GM19023 (cell line): ENCODE results near the gene L3MBTL3.
"Not testable (repeated sequence)": the region's sequence is repeated elsewhere in the genome, so short reads cannot be mapped to it uniquely, and the experiment has no call there.

Source experiments
- ATAC-seq: cut with Tn5 transposase; IDR thresholded peaks from one replicate; pipeline ENCODE4 v1.9.1; 2021; ENCODE audit warnings: mild to moderate bottlenecking, moderate library complexity; ENCODE audit not compliant: unreplicated experiment

L3MBTL3 gene

DNA sequence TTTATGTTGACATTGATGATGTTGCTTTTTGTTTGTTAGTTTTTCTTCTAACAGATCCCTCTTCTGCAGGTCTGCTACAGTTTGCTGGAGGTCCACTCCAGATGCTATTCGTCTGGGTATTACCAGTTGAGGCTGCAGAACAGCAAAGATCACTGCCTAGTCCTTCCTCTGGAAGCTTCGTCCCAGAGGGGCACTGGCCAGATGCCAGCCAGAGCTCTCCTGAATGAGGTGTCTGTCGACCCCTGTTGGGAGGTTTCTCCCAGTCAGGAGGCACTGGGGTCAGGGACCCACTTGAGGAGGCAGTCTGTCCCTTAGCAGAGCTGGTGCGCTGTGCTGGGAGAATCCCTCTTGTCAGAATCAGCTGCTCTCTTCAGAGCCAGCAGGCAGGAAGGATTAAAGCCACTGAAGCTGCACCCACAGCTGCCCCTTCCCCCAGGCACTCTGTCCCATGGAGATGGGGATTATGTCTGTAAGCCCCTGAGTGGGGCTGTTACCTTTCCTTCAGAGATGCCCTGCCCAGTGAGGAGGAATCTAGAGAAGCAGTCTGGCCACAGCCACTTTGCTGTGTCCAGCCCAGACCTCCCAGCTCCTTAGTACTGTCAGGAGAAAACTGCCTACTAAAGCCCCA, 155.1 kb downstream of the L3MBTL3 start:
- not testable (repeated sequence) for ATAC-seq

DNA sequence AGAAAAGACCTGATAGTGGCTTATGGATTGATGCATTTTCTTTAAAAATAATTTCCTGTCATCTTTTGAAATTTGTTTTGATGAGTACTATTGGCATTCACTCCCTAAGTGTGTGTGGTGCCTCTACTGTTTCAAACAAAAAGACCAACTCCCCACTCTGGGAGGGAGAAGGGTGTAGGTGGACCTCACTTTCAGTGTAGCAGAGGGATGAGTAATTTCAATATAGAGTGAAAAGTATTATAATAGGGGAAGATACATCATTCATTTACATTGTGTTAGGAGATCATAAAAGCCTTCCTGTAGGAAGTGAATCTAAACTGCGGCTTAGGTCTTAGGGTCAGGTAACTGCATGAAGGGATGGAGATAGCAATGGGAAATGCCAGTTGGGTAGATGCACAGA, 158.0 kb downstream of the L3MBTL3 start:
- ATAC-seq = no peak

DNA sequence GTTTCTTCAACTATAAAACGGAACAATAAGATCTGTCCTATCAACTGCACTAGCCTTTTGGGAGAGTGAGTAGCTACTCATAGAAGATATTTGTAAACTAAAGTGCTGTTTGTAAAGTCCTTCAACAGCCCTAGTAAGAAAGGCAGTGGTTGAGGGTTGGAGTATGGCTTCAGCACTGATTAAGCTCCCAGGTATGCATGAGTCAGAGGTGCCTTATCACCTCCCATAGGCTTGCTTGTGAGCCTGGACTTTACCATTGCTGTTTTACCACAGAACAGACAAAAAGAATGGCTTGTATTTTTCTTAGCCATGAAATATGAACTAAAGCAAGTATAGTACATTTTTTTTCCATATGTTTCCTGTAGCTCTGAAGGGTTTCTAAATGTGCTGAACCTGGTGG, 160.3 kb downstream of the L3MBTL3 start:
- no peak for ATAC-seq

DNA sequence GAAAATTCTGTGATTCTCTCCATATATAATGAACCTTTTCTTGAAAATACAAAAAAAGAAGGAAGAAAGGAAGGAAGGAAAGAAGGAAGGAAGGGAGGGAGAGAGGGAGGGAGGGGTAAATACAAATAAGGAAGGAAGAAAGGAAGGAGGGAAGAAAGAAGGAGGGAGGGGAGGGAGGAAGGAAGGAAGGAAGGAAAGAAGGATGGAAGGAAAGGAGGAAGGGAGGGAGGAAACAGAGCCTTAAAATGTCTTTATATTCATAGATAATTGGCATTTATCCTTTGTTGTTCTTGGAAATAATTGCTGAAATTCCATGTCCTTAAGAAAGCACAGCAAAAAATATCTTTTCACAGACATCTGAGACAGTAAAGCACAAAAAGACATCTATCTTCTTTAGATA, 164.1 kb downstream of the L3MBTL3 start:
- ATAC-seq = no peak

DNA sequence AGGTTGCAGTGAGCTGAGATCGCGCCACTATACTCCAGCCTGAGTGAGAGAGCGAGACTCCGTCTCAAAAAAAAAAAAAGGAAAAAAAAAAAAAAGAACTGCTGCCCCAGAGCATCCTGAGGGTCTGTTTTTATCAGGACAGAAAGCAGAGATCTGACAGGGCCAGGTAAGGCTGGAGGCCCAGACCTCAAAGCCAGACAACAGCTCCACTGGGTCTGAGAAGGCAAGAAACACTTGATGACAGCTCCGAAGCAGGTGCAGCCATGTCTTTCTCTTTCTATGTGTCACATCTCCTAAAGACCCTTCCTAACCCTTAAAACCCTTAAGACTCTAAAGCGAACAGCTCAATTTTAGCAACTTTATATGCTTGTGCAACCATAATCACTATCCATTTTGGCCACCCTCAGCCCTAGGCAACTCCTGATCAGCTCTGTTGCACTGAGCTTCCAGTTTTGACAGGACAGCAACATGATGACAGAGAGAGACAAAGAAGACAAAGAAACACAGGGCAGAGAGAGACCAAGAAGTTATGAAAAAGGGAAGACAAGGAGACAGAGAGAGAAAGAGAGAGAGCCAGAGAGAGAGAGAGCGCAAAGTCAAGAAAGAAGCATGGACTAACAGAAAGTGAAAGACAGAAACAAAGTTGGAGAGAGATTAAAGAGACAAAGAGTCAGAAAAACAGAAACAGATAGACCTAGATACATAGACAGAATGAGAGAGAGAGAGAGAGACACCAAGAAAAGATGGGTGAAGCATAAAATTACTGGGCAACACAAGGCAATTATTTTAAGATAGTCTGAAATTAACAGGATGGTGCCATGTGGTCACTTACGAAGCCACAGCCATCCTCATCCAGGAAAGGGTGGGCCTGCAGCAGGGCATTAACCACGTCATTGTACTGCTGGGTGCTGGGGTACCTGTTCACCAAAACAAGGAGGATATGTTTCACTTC, 165.2 kb downstream of the L3MBTL3 start:
- no peak for ATAC-seq

DNA sequence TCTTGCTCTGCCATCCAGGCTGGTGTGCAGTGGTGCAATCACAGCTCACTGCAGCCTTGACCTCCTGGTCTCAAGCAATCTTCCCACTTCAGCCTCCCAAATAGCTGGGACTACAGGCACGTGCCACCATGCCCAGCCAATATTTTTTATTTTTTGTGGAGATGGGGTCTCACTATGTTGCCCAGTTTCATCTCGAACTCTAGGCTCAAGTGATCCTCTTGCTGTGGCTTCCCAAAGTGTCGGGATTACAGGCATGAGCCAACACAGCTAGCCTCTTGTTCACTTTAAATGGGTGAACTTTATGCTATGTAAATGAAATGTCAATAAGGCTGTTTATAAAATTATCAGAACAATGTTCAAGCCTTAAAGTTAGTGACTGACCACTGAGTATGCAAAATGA, 167.3 kb downstream of the L3MBTL3 start:
- no peak for ATAC-seq

DNA sequence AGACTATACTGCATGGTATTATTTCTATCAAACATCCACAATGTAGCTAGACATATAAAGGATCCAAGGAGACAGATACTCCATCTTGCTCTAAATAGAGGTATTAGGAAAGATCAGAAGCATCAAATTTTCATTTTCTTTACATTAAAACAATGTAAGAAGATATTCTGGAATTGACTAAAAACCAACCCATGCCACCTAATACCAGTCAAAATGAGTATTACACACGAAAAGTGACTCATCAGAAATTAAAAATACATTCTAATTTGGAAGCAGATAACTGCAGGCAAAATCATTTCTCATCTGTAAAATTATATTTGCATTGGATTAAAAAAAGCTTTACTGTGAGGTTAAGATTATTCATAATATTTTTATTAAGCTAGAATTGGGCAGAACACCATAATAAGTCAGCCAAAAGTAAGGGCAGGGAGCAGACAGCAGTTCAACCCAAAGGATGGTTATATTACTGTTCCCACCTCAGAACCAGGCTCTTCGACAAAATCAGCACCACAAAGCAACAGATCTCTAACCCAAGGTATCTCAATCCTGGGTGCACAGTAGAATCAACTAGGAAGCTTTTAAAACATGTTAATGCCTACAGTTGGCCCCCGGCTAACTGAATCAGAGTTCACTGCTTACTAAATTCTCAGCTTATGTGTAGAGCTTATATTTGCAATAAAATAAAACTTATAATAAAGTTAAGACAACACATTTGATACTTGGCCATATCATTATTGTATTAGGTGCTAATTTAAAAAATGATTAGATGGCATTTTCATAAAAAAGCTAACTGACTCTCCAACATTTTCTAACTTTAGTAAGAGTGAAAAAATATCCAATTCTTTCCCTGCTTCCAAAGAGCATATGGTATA, 169.2 kb downstream of the L3MBTL3 start:
- ATAC-seq = no peak

DNA sequence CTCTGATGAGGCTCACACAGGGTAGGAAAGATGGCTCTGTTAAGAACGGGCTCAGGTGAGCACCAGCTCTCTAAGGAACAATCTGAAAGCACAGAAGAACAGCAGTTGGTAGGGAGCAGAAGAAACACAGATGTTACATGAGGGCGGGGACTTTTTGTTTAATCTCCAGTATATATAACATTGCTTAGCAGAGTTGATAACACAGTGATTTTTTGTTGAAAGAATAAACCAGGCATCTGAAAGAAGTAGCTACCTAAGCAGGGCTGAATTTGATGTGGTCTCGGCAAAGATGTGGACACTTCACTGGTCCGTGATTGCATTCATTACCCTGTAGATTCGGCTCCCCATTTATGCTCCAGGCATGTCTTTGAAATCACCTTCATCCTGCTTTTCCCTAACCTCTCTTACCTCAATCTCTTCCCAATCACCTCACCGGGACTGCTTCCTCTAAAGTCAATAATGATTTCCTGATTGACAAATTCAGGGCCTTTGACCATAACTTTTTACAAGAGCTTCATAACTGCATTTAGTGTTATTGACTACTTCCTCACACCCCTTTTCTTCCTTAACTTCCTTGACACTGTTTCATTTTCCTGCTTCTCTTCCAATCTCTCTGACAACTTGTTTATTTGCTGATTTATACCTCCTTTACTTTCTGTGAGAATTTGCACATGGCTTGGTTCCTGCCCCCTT, 170.0 kb downstream of the L3MBTL3 start:
- ATAC-seq = no peak

DNA sequence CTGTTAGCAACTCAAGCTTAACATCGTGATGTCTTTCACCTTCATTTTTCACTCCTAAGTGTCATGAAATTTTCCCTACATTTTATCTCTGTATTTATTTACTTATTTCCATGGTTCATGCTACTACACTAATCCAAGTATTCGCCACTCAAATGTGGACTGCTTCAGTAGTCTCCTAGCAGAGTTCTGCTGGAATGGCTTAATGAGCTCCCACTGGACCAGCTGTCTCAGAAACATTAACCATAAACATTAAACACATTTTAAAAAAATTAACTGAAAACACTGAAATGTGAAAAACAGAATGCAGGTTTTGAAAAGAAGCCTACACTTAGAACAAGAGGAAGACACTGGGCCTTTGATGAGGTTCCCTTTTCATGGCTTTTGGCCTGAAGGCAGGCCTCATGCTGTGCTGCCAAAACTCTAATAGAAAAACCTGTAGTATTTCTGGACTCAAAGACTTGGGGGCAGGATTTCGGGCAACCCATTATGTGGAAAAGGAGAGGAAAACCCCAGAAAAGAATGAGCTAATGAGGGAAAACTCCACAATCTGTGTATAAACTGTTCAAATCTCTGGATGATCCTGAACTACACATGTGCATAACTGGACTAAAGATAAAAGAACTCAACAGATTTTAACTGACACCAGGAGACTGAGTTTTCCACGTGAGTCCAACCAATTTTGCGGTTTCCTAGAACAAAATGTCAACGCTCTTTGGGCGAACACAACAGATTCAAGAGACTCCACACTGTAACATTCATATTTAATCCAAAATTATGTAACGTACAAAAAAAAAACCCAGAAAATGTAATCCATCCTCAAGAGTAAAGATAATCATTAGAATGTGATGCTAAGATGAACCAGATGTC, 171.4 kb downstream of the L3MBTL3 start:
- no peak for ATAC-seq
